ENCODE data around the gene IDI1.

Gene IDI1

DNA sequence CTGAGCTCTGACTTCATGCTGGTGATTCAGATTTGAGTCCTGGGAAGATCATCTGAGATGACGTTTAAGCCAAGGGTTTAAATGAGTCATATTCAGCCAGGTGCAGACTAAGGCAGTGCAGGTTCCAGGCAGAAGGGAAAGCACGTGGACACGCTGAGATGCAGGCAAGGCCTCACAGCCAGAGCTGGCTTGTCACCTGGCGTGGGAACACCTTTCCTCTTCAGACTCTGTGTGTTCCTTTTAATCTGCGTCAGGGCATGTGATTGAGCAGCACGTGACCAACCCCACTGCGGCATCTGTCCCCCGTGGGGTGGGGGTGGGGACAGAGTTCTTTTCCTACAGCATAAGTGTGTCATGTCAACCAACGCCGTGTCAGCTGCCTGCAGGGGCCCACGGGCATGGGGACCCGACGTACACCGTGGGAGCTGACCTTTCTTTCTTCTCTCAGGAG, 12.6 kb downstream of the IDI1 start:
- H3K4me3 ChIP-seq (ENCODE audit: control insufficient read depth, low read depth, low read length): no peak overlapping the region
- no peak for TF ChIP-seq CTCF (IDR thresholded peaks at IDR 0.05; ENCODE audit: control insufficient read depth, insufficient read depth, low read depth, low read length, missing control alignments)
- DNase-seq (ENCODE audit: low read depth): no peak

DNA sequence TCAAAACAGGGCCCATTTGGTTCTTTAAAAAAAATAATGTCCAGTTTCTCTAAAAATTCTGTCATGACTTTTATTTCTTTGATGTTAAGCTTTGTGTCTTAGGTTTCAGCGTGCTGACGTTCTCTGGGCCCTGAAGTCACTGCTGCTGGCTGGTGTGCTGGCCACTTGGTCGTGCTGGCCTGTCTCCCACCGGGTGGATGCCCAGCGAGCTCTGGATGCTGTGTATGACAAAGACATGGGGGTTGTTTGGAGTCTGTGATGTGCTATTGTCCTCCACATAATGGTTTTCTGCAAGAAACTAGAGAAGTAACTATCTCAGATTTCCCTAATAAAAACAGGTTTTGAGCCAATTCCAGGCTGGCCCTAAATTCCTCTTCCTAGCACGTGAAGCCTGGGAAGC, 13.7 kb downstream of the IDI1 start:
- DNase-seq (ENCODE audit: low read depth): no peak
- TF ChIP-seq CTCF (IDR thresholded peaks at IDR 0.05; ENCODE audit: control insufficient read depth, insufficient read depth, low read depth, low read length, missing control alignments): no peak
- H3K4me3 ChIP-seq (ENCODE audit: control insufficient read depth, low read depth, low read length): no peak overlapping the region

GRCh38 chr10:1034758-1035157, 14.2 kb downstream of the IDI1 start:
- DNase-seq (ENCODE audit: low read depth): no peak
- no peak for TF ChIP-seq CTCF (IDR thresholded peaks at IDR 0.05; ENCODE audit: control insufficient read depth, insufficient read depth, low read depth, low read length, missing control alignments)
- H3K4me3 ChIP-seq (ENCODE audit: control insufficient read depth, low read depth, low read length): no peak overlapping the region

DNA sequence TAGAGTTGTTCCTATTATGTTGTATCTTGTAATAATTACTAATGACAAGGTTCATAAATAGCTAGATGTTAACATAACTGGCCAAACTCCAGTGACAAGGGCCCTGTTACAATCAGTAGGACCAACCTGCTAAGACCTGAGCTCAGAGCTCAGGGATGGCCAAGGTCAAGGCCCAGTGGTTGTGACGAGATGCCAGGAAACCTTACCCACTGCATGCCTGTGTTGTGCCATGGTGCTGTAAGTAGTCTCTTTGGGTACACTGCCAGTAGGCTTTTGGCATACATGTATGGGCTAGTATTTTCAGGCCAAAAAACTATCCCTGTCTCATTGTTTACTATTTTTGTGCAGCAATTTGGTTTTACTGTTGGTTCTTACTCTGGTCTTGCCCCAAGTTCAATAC, 15.3 kb downstream of the IDI1 start:
- no peak for DNase-seq (ENCODE audit: low read depth)
- TF ChIP-seq CTCF (IDR thresholded peaks at IDR 0.05; ENCODE audit: control insufficient read depth, insufficient read depth, low read depth, low read length, missing control alignments): no peak
- H3K4me3 ChIP-seq (ENCODE audit: control insufficient read depth, low read depth, low read length): no peak overlapping the region

DNA sequence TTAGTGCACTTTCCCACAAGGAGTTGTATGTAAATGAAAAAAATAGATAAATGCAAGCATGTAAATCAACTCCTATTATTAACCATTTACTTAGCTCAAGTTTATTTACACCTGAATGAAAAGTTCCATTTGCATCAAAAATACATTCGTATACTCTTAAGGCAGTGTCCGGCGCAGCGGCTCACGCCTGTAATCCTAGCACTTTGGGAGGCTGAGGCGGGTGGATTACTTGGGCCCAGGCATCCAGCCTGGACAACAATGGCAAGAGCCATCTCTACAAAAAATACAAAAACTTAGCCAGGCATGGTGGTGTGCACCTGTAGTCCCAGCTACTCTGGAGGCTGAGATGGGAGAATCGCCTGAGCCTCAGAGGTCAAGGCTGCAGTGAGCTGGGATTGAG, 19.1 kb downstream of the IDI1 start:
- no peak for DNase-seq (ENCODE audit: low read depth)
- TF ChIP-seq CTCF (IDR thresholded peaks at IDR 0.05; ENCODE audit: control insufficient read depth, insufficient read depth, low read depth, low read length, missing control alignments): no peak
- no peak overlapping the region for H3K4me3 ChIP-seq (ENCODE audit: control insufficient read depth, low read depth, low read length)

DNA sequence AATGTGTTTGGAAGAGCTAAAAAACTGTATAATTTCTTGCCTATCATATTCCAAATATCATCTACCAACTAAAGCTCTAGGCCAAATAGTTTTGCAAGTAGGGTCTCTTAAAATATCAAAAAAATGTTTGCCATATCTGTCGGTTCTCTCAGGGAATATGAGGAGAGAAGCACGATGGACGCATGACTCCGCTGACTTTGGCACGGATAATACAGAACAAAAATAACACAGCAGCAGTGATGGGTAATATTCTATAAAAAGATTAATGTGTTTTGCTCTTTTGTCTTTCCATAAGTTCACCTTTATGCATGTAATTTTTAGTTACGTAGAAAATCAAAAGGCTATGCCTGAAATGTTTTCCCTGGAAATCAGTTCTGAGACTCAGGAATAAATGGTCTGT, 22.3 kb downstream of the IDI1 start:
- DNase-seq (ENCODE audit: low read depth): no peak
- no peak for TF ChIP-seq CTCF (IDR thresholded peaks at IDR 0.05; ENCODE audit: control insufficient read depth, insufficient read depth, low read depth, low read length, missing control alignments)
- H3K4me3 ChIP-seq (ENCODE audit: control insufficient read depth, low read depth, low read length): no peak overlapping the region

DNA sequence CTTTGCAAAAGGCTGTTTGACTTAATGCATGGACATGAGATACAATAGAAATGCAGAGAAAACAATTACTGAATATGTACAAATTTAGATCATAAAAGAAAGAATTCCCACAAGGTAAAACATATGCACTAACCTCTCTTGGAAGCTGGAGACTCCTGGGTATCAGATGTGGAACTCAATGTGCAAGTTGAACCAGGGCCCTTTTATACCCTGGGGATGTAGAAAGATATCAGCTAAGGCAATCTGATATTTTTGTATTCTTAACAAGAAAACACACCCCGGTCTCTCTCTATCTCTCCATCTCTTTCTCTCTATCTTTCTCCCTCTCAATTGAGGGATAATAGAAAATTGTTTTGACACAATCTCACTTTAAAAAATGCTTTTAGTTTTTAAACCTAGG, 23.2 kb downstream of the IDI1 start, which contains the start of gene IDI2:
Gene IDI2 (minus strand): TSS at position 177 of the 400 bp plus-strand sequence. CDS start 1,136 bp downstream, outside the sequence.
- no peak for TF ChIP-seq CTCF (IDR thresholded peaks at IDR 0.05; ENCODE audit: control insufficient read depth, insufficient read depth, low read depth, low read length, missing control alignments)
- no peak for DNase-seq (ENCODE audit: low read depth)
- no peak within 1 kb of the TSS for H3K4me3 ChIP-seq (ENCODE audit: control insufficient read depth, low read depth, low read length)

All from AG09309 (cell line).